ENCODE measurements around the gene ACSS2.

- TF ChIP-seq EP300 (IDR thresholded peaks at IDR 0.05) (no peak), POLR2A (IDR thresholded peaks at IDR 0.05) (no peak), CTCF (IDR thresholded peaks at IDR 0.05) (no peak), POLR2AphosphoS5 (IDR thresholded peaks at IDR 0.05) (no peak)
Measured at GRCh38 chr20:34954904-34955230, 78.5 kb downstream of the ACSS2 start.
